GM18505 (cell line): ENCODE results near the gene TRIB2.

ENCODE experiments used
- ATAC-seq: cut with Tn5 transposase; IDR thresholded peaks from one replicate; pipeline ENCODE4 v1.9.1; 2021; ENCODE audit not compliant: unreplicated experiment
- POLR2A ChIP-seq: IDR thresholded peaks from 4 replicates; pipeline ENCODE4 v1.6.1; 2011; ENCODE audit warnings: borderline replicate concordance; ENCODE audit not compliant: insufficient read depth, insufficient read length; ENCODE audit errors: extremely low read depth

Gene TRIB2

GRCh38 chr2:12731701-12732280 lies 15.1 kb downstream of the TRIB2 start:
- TF ChIP-seq POLR2A, result no peak

GRCh38 chr2:12732651-12733050 lies 15.9 kb downstream of the TRIB2 start:
- TF ChIP-seq POLR2A, result no peak
- ATAC-seq, result no peak

More at GRCh38 chr2:12731701-12732280, 15.1 kb downstream of the TRIB2 start:
- ATAC-seq, result no peak

GRCh38 chr2:12733846-12734245 lies 17.1 kb downstream of the TRIB2 start:
- no peak for TF ChIP-seq POLR2A

GRCh38 chr2:12734914-12735654 lies 18.3 kb downstream of the TRIB2 start:
- ATAC-seq, result no peak
- TF ChIP-seq POLR2A, result no peak

More at GRCh38 chr2:12733846-12734245, 17.1 kb downstream of the TRIB2 start:
- no peak for ATAC-seq

- TF ChIP-seq POLR2A, result no peak
These were observed 20.6 kb downstream of the TRIB2 start for GRCh38 chr2:12737297-12737696.

GRCh38 chr2:12737738-12738485 lies 21.2 kb downstream of the TRIB2 start:
- no peak for ATAC-seq
- TF ChIP-seq POLR2A, result no peak

More at GRCh38 chr2:12737297-12737696, 20.6 kb downstream of the TRIB2 start:
- no peak for ATAC-seq

- ATAC-seq, result no peak
- no peak for TF ChIP-seq POLR2A
These were observed 23.1 kb downstream of the TRIB2 start for GRCh38 chr2:12739721-12740254.

- no peak for TF ChIP-seq POLR2A
- no peak for ATAC-seq
These were observed 24.6 kb downstream of the TRIB2 start for GRCh38 chr2:12741380-12741779.

- no peak for ATAC-seq
- no peak for TF ChIP-seq POLR2A
These were observed 26.2 kb downstream of the TRIB2 start for GRCh38 chr2:12742891-12743290.

GRCh38 chr2:12750166-12750905 lies 33.6 kb downstream of the TRIB2 start:
- TF ChIP-seq POLR2A, result no peak
- no peak for ATAC-seq

- TF ChIP-seq POLR2A, result no peak
- no peak for ATAC-seq
These were observed 37.9 kb downstream of the TRIB2 start for GRCh38 chr2:12754643-12755042.

GRCh38 chr2:12755384-12755783 lies 38.6 kb downstream of the TRIB2 start:
- no peak for TF ChIP-seq POLR2A
- no peak for ATAC-seq

- no peak for ATAC-seq
- TF ChIP-seq POLR2A, result no peak
These were observed 42.5 kb downstream of the TRIB2 start for GRCh38 chr2:12759248-12759647.
